GM18520 (cell line): ENCODE measurements around the gene CD1B.
A peak's percentile ranks its signal among the peaks of the same experiment; 100 is the strongest.
"Not testable (repeated sequence)": the region's sequence is repeated elsewhere in the genome, so short reads cannot be mapped to it uniquely, and the experiment has no call there.

ENCODE experiments used
- ATAC-seq: cut with Tn5 transposase; IDR thresholded peaks from one replicate; pipeline ENCODE4 v1.9.1; 2021; ENCODE audit not compliant: unreplicated experiment

The CD1B gene

GRCh38 chr1:158331481-158332150 lies at the start of gene CD1B:
Gene CD1B (minus strand): TSS chr1:158331531. CDS start chr1:158331423, 108 bp downstream.
- ATAC-seq, result no peak

- ATAC-seq, result no peak
Observed at GRCh38 chr1:158374860-158375259, 43.5 kb upstream of the CD1B start.

- not testable (repeated sequence) for ATAC-seq
Observed at GRCh38 chr1:158374101-158374500, 42.8 kb upstream of the CD1B start.

GRCh38 chr1:158371188-158371953 lies 40.0 kb upstream of the CD1B start:
- peak; percentile 99 for ATAC-seq

DNA sequence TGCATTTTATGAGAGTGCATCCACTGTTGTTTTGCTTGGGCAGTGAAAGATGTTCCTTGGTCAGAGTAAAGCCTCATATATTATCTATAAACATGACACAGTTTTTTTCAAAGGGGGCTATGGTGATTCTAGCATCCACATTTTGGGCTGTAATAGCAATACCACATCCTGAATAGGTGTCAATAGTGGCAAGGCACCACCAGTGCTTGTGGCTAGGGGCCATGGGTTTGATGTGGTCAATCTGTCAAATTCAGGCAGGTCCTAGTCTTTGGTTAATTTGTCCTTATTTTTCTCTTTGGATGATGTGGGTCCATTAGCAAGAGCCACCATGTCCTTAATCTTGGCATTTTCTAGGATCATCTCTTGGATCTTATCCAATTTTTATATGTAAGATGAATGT lies 35.5 kb upstream of the CD1B start:
- no peak for ATAC-seq

DNA sequence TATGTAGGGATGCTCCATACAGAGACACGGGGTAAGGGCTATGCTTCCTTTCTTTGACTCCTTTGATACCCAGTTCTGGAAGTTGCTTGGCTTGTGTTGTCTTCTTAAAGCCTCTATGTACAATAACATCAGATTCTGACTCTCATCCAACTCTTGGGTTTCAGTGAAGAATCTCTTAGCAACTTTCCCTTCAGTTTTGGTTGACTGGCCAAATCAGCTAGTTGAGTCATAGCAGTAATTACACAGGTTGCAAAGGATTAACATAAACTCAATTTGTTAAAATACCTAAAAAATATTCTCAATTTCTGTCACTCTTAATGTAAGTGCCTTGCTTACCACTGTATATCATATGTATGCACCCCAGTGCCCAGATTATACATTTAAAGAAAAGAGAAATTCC lies 31.6 kb upstream of the CD1B start:
- ATAC-seq, result no peak

- ATAC-seq, result no peak
Observed at GRCh38 chr1:158362482-158362881, 31.2 kb upstream of the CD1B start.

GRCh38 chr1:158357441-158357840 lies 26.1 kb upstream of the CD1B start:
- no peak for ATAC-seq

GRCh38 chr1:158356616-158357015 lies 25.3 kb upstream of the CD1B start:
- ATAC-seq, result no peak

DNA sequence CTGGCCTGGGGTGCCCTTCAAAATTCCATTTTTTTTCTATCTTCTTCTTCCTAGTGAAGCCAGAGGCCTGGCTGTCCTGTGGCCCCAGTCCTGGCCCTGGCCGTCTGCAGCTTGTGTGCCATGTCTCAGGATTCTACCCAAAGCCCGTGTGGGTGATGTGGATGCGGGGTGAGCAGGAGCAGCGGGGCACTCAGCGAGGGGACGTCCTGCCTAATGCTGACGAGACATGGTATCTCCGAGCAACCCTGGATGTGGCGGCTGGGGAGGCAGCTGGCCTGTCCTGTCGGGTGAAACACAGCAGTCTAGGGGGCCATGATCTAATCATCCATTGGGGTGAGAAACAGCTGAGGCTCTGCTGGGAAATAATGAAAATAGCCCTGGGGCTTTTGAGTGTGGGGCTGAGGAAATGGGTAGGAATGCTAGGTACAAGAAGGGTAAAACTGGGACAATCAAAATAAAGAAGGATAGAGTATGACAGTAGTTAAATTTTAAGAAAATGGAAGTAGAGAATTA lies 24.5 kb upstream of the CD1B start:
- no peak for ATAC-seq

DNA sequence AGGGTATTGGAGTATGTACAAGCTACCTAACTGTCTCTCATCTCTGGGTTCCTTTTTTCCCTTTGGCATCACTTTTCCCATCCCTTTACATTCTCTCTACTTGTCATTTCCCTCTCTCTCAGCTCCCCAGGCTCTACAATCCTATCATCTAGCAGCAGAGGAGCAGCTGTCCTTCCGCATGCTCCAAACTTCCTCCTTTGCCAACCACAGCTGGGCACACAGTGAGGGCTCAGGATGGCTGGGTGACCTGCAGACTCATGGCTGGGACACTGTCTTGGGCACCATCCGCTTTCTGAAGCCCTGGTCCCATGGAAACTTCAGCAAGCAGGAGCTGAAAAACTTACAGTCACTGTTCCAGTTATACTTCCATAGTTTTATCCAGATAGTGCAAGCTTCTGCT lies 22.9 kb upstream of the CD1B start:
- ATAC-seq, result no peak

- ATAC-seq, result no peak
Observed at GRCh38 chr1:158353303-158354075, 22.2 kb upstream of the CD1B start, which contains the start of gene CD1E. Gene CD1E (plus strand): TSS chr1:158353894. CDS start chr1:158353989, 95 bp downstream.

DNA sequence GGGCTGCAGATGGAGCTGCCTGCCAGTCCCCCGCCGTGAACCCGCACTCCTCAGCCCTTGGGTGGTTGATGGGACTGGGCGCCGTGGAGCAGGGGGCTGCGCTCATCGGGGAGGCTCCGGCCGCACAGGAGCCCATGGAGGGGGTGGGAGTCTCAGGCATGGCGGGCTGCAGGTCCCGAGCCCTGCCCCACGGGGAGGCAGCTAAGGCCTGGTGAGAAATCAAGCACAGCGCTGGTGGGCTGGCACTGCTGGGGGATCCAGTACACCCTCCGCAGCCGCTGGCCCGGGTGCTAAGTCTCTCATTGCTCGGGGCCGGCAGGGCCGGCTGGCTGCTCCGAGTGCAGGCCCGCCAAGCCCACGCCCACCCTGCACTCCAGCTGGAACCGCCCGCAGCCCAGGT lies 17.6 kb upstream of the CD1B start:
- ATAC-seq, result not testable (repeated sequence)

DNA sequence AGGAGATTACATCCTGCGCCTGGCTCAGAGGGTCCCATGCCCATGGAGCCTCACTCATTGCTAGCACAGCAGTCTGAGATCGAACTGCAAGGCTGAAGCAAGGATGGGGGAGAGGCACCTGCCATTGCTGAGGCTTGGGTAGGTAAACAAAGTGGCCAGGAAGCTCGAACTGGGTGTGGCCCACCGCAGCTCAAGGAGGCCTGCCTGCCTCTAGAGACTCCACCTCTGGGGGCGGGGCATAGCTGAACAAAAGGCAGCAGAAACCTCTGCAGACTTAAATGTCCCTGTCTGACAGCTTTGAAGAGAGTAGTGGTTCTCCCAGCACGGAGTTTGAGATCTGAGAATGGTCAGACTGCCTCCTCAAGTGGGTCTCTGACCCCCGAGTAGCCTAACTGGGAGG lies 5.1 kb upstream of the CD1B start:
- ATAC-seq, result not testable (repeated sequence)

DNA sequence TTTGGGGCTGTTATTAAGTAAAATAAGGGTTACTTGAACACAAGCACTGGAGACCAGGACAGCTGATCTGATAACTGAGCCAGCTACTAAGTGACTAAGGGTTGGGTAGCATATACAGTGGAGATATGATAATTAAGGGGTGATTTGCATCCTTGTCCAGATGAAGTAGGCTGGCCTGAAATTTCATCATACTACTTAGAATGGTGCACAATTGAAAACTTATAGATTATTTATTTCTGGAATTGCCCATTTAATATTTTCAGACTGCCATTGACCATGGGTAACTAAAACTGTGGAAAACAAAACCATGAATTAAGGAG lies 3.8 kb upstream of the CD1B start:
- no peak for ATAC-seq

- no peak for ATAC-seq
Observed at GRCh38 chr1:158334526-158335212, 3.3 kb upstream of the CD1B start.

- no peak for ATAC-seq
Observed at GRCh38 chr1:158333405-158334155, 2.2 kb upstream of the CD1B start.

GRCh38 chr1:158331106-158331425 lies 265 bp downstream of the CD1B start:
- no peak for ATAC-seq

- no peak for ATAC-seq
Observed at GRCh38 chr1:158330391-158331105, 783 bp downstream of the CD1B start.

- no peak for ATAC-seq
Observed at GRCh38 chr1:158329733-158330132, 1.6 kb downstream of the CD1B start.
